ENCODE data around the gene UGT1A8.
"Not testable (repeated sequence)": the region's sequence is repeated elsewhere in the genome, so short reads cannot be mapped to it uniquely, and the experiment has no call there.

DNA sequence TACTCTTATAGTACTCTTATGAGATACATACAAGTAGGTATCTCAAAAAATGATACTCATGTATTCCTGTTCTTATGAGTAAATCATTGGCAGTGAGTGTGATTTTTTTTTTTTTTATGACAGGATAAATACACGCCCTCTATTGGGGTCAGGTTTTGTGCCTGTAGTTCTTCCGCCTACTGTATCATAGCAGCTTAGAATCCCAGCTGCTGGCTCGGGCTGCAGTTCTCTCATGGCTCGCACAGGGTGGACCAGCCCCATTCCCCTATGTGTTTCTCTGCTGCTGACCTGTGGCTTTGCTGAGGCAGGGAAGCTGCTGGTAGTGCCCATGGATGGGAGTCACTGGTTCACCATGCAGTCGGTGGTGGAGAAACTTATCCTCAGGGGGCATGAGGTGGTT is at the start of gene UGT1A8:
- TF ChIP-seq, protein P1, sequence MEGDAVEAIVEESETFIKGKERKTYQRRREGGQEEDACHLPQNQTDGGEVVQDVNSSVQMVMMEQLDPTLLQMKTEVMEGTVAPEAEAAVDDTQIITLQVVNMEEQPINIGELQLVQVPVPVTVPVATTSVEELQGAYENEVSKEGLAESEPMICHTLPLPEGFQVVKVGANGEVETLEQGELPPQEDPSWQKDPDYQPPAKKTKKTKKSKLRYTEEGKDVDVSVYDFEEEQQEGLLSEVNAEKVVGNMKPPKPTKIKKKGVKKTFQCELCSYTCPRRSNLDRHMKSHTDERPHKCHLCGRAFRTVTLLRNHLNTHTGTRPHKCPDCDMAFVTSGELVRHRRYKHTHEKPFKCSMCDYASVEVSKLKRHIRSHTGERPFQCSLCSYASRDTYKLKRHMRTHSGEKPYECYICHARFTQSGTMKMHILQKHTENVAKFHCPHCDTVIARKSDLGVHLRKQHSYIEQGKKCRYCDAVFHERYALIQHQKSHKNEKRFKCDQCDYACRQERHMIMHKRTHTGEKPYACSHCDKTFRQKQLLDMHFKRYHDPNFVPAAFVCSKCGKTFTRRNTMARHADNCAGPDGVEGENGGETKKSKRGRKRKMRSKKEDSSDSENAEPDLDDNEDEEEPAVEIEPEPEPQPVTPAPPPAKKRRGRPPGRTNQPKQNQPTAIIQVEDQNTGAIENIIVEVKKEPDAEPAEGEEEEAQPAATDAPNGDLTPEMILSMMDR (IDR thresholded peaks at IDR 0.05; ENCODE audit: insufficient read depth, low read length, poor library complexity, severe bottlenecking) = not testable (repeated sequence)
- TF ChIP-seq EZH2phosphoT487 (conservative IDR thresholded peaks at IDR 0.05; ENCODE audit: low read length) = not testable (repeated sequence)

Measured in SU-DHL-6 (cell line).